Lower leg skin (tissue), 3 donors: Measurements from ENCODE around the gene ST8SIA5.

ENCODE experiments used
- CTCF ChIP-seq, 3 donors: fragments of 450-650 bp; IDR thresholded peaks; one replicate each; pipeline ENCODE4 v1.5.1; 2016; ENCODE audit warnings: antibody characterized with exemption in 3 of 3, mild to moderate bottlenecking in 3 of 3, moderate library complexity in 2 of 3
- POLR2A ChIP-seq, 2 donors: fragments of 450-650 bp; IDR thresholded peaks; one replicate each; pipeline ENCODE4 v1.6.1; 2016 to 2017; ENCODE audit warnings: antibody characterized with exemption in 2 of 2, mild to moderate bottlenecking in 1 of 2, moderate library complexity in 1 of 2

- TF ChIP-seq CTCF (IDR thresholded peaks at IDR 0.05) (no peak), POLR2A (IDR thresholded peaks at IDR 0.05) (no peak)
These were observed 88.7 kb downstream of the ST8SIA5 start for GRCh38 chr18:46668135-46668534.
